Glutamatergic neuron (in vitro differentiated cells): ENCODE data around the gene AFMID. TPM values are rescaled to one million over a fixed set of nuclear protein-coding genes. Genes with fewer than 3 reads are reported as not detected.

Experiments used
- DNase-seq: peaks from one replicate; pipeline ENCODE4 v3.0.0; 2022
- H3K27ac Mint-ChIP-seq: one replicate; pipeline ENCODE4 v1.8.0; 2020; ENCODE audit warnings: mild to moderate bottlenecking, mixed read lengths, inconsistent platforms; ENCODE audit not compliant: unreplicated experiment
- H3K27me3 Mint-ChIP-seq: one replicate; pipeline ENCODE4 v1.8.0; 2020; ENCODE audit warnings: mild to moderate bottlenecking, moderate library complexity, mixed read lengths, inconsistent platforms; ENCODE audit not compliant: unreplicated experiment
- H3K36me3 Mint-ChIP-seq: one replicate; pipeline ENCODE4 v1.8.0; 2020; ENCODE audit warnings: mild to moderate bottlenecking, mixed read lengths, inconsistent platforms; ENCODE audit not compliant: unreplicated experiment
- H3K4me1 Mint-ChIP-seq: one replicate; pipeline ENCODE4 v1.8.0; 2020; ENCODE audit warnings: mild to moderate bottlenecking, low read depth, mixed read lengths, inconsistent platforms; ENCODE audit not compliant: unreplicated experiment
- H3K4me3 Mint-ChIP-seq: one replicate; pipeline ENCODE4 v1.8.0; 2020; ENCODE audit warnings: mild to moderate bottlenecking, mixed read lengths, inconsistent platforms; ENCODE audit not compliant: unreplicated experiment
- H3K9me3 Mint-ChIP-seq: one replicate; pipeline ENCODE4 v1.8.0; 2020; ENCODE audit warnings: mild to moderate bottlenecking, moderate library complexity, mixed read lengths, inconsistent platforms; ENCODE audit not compliant: unreplicated experiment
- CTCF ChIP-seq: fragments of 200-600 bp; sonication (generic); IDR thresholded peaks from one replicate; pipeline ENCODE4 v1.5.0; 2021; ENCODE audit not compliant: partially characterized antibody, unreplicated experiment
- total RNA-seq: library from RNA; stranded (reverse); fragmentation: NEBNext Ultra II Directional; extraction: Animal tissue kit (Norgen Biotek cat#: 25700); gene quantifications from one replicate; pipeline ENCODE4 v1.2.1, GENCODE V29; 2021; ENCODE audit not compliant: unreplicated experiment

Gene AFMID
- total RNA-seq, 1 donor from 2014 or later, result 29.9 TPM

DNA sequence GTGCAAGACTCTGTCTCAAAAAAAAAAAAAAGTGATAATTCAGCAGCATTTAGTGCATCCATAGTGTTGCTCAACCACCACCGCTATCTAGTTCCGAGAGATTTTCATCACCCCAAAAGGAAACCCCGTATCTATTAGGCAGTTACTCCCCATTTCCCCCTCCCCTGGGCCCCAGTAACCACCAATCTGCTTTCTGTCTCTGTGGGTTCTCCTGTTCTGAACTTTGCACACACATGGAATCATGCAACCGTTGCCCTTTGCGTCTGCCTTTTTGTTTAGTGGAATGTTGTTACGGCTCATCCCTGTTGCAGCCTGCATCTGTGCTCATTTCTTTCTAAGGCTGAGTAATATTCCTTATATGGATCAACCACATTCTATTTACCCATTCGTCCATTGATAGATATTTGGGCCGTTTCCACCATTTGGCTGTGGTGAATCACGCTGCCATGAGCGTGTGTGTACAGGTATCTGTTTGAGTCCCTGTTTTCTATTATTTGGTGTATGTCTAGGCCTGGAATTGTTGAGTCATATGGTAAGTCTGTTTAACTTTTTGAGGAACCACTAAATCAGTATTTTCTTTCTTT is 27.5 kb upstream of the AFMID start:
- TF ChIP-seq CTCF, result no peak
- Mint-ChIP-seq H3K27ac (no peak overlapping the region), H3K27me3 (no peaks in the 10 kb centered on the region), H3K4me3 (no peak overlapping the region), H3K4me1 (no peaks in the 10 kb centered on the region), H3K9me3 (peaks cover 1% of the 10 kb centered on the region), H3K36me3 (no peaks in the 10 kb centered on the region)
- DNase-seq, result no peak

- Mint-ChIP-seq H3K27ac (no peak overlapping the region), H3K4me1 (no peaks in the 10 kb centered on the region), H3K9me3 (peaks cover 3% of the 10 kb centered on the region), H3K36me3 (no peaks in the 10 kb centered on the region), H3K27me3 (no peaks in the 10 kb centered on the region), H3K4me3 (no peak overlapping the region)
- no peak for TF ChIP-seq CTCF
- no peak for DNase-seq
Measured at GRCh38 chr17:78163881-78164747, 23.0 kb upstream of the AFMID start.

- H3K9me3 Mint-ChIP-seq, result peaks cover 2% of the 10 kb centered on the region
- H3K27me3 Mint-ChIP-seq, result no peaks in the 10 kb centered on the region
- no peaks in the 10 kb centered on the region for H3K4me1 Mint-ChIP-seq
- DNase-seq, result no peak
- no peak overlapping the region for H3K27ac Mint-ChIP-seq
- H3K36me3 Mint-ChIP-seq, result no peaks in the 10 kb centered on the region
- H3K4me3 Mint-ChIP-seq, result no peak overlapping the region
- no peak for TF ChIP-seq CTCF
Measured at GRCh38 chr17:78164748-78165607, 22.2 kb upstream of the AFMID start.

DNA sequence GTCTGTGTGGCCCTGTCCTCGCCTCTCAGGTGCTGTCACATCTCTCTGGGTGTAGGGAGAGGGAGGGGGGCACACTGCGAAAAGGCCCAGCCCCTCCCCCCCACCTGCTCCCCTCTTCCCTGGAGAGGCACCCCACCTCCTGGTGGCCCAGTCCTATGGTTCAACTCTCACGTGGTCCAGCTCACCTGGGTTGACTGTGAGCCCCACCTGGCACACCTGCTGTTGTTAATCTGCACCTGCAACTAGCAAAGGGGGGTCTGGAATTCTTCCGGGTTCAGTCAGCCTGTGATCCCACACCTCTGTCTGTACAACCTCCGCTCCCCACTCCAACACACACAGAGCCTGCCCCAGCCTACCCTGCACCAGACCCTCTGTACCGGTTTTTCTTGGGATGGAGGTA is 20.7 kb upstream of the AFMID start:
- no peaks in the 10 kb centered on the region for H3K27me3 Mint-ChIP-seq
- TF ChIP-seq CTCF, result no peak
- peaks cover 3% of the 10 kb centered on the region for H3K9me3 Mint-ChIP-seq
- H3K36me3 Mint-ChIP-seq, result no peaks in the 10 kb centered on the region
- H3K4me1 Mint-ChIP-seq, result no peaks in the 10 kb centered on the region
- H3K4me3 Mint-ChIP-seq, result no peak overlapping the region
- no peak overlapping the region for H3K27ac Mint-ChIP-seq
- DNase-seq, result no peak
